GM15510 (cell line): ENCODE results near the gene DNM1.

Experiments used
- POLR2A ChIP-seq: IDR thresholded peaks from 3 replicates; pipeline ENCODE4 v1.6.1; 2011; ENCODE audit warnings: borderline replicate concordance; ENCODE audit not compliant: insufficient read length; ENCODE audit errors: extremely low read depth

DNM1 gene

DNA sequence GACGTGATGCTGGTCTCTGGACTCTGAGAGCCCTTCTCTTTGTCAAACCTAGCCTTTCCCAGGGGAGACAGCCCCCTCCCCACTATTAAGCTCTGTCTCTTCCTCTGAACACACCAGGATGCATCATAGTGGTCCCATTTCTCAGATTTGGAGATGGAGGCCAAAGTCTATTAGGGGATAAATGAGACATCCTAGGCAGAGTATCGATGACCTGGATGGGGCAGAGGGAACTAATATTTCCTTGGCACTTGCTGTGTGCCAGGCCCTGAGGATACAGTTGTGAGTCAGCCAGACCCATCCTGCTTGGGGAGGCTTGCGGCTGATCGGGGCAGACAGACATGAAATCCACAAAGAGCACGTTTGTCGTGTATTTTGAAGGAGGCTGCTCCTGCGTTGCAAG, 5.2 kb downstream of the DNM1 start:
- no peak for TF ChIP-seq POLR2A

DNA sequence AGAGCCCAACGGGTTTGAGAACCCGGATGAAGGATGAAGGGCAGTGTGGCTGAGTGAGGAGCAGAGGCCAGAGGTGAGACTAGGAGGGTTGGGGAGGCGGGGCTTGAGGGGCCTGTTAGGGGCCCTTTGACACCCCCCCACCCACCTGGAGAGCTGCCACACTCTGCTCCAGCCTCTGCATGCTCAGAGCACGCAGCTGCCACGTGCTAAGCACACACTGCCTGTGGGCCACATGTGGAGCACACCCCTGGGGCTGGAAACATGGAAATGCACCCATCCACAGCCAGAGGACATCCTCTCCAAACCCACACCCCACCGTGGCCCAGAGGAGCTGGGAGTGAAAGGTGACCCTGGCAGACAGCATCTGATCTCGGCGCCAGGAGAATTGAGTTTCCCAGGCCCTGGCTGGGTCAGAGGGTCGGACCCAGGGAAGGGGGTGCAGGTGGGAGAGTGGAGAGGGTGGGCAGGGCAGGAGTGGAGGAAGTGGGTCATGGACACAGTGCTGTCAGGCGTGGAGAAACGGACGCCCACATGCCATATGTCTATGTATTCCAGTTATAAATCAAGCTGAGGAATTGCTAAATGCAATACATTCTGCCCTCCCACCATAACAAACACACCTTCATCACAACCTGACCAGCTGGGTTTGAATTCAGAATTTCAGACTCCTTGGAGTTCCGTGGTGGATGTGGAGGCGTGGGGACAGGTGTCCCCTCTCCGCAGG, 5.9 kb downstream of the DNM1 start:
- TF ChIP-seq POLR2A, result no peak

DNA sequence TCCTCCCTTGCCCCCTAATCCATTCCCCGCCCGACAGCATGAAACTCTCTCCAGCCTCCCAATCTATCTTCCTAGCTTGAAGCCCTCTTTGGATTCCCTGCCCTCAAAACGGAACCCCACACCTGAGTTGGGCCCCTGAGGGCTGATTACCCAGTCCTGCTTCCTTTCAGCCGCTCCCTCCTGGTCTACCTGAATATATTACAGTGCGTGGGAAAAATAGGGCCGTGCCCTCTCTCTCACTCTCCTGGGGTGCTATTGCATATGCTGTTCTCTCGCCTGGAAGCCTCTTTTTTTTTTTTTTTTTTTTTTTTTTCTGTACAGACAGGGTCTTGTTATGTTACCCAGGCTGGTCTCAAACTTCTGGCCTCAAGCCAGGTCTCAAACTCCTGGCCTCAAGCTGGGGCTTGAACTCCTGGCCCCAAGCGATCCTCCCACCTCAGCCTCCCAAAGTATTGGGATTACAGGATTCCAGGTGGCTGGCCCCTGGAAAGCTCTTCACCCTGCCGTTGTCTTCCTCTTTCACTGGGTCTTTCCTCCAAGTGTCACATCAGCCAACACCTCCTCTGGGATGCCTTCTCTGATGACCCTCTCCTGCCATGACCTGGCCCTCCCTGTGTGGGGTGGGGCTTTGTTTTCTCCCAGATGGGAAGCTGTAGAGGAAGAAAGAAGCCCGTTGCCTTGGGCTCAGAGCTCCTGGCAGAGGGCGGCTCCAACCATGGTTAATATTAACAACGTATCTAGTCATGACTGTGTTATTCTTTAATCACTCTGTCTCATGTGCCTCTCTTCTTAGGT, 8.2 kb downstream of the DNM1 start:
- TF ChIP-seq POLR2A, result no peak

DNA sequence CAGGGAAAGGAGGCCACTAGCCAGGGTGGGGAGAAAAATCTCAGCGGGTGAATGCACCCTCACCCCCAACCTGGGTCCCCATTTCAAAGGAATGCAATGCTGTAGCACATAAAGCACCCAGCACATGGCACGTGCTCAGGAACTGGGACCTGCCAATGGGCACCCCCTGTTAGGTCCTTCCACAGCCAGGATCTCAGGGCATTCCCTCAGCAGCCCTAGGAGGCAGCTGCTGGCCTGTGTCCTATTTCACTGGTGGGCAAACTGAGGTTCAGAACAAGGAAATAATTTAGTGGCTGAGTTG, 8.8 kb downstream of the DNM1 start:
- no peak for TF ChIP-seq POLR2A

DNA sequence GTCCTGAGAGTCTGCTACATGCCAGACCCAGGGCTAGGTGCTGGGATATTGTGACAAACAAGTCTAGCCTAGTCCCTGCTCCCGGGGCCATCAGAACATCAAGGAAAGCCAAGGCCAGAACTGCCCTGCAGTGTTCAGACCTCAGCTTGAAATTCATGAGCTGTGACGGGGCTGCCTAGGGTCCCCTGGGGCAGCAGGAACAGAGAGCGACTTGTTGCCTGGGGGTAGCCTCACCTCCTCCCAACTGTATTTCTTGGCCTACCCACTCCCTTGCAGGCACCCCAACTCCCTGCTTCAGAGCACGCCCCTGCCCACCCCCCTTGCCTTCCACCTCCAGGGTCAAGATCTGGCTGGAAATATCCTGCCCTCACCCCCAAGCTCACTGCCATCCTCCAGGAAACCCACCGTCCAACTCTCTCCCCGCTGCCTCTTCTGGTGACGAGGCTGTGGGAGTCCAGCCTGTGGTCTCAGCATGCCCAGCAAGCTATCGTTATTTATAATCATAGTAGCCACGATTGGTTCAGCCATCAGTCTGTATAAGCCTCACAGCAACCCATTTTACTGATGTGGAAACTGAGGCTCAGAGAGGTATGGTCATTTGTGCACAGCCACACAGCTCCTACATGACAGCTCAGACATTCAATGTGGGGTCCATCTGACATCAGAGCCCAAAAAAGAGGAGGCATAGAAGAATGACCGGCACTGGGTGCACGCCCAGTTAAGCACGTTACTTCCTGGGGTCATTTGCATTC, 10.7 kb downstream of the DNM1 start:
- no peak for TF ChIP-seq POLR2A

DNA sequence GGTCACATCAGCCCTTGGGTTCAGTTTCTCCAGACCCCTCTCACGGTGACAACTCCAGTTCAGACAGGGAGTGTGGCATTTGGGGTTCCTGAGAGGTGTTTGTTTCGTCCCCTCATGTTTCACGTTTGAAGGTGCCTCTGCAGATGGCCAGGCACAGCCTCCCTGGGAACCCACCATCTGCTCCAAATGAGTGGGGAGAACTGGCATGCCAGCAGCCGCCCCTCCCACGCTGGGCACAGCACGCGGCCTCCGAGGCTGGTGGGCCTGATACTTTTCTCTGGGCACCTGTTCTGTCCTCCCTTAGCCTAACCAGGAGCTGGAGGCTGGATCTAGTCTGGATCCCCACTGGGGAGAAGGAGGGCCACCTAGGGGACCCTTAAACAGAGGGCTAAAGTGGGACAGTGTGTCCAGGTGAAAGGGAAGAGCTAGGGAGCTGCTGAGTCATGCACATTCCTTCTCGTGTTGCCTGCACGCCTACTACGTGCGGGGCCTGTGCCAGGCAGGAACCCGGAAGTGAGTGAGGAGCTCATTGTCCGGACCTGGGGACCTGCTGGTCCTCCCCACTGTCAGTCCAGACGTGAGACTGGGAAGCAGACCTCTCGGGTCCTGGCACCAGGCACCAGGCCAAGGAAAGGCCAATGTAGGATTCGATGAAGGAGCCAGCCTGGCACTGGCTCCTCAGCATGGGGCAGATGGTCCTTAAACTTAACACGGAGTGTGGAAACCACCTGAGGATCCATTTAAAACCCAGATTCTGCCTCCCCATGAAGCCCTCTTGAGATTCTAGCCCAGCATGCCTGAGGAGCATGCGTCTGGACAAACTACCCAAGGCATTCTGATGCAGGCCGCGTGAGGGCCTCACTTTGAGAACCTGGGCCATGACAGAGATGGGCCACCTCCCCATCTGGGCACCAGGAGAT, 11.7 kb downstream of the DNM1 start:
- no peak for TF ChIP-seq POLR2A

DNA sequence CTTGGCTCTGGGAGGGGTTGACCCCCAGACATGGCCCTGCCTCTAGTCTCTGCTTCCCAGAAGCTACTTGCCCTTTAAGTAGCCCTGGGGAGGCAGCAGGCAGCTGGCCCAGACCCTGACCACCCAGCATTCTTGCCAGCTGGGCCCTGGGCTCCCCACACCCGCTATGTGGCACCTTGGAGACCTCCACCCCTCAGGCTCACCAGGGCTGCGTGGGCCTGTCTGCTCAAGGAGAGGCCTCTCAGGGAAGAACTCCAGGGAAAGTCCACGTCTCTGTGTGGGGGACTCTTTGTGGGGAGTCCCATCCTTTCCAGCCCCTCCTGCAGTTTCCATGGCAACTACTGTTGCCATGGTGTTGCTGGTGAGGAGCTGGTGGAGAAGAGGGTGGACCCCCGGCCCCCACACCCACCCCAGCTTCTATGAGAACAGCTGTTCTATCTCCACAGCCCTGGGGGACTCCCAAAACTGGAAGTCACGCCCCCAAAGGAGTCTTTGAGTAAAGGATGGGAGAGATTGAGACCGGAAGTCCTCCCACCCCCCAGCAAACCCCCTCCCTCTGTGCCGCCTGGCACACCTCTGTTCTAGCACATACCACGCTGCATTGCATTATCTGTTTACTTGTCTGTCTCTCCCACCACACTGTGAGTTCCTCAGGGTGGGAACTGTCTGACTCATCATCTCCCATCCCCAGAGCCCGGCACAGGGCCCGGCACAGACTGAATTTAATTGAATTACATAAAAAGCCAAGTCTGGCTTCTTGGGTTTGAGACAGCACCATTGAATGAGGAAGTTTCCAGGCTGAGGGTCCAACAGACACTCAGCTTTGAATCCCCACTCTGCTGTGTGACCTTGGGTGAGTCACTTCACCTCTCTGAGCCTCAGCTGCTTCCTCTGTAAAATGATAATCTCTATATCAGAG, 12.6 kb downstream of the DNM1 start:
- TF ChIP-seq POLR2A, result no peak

DNA sequence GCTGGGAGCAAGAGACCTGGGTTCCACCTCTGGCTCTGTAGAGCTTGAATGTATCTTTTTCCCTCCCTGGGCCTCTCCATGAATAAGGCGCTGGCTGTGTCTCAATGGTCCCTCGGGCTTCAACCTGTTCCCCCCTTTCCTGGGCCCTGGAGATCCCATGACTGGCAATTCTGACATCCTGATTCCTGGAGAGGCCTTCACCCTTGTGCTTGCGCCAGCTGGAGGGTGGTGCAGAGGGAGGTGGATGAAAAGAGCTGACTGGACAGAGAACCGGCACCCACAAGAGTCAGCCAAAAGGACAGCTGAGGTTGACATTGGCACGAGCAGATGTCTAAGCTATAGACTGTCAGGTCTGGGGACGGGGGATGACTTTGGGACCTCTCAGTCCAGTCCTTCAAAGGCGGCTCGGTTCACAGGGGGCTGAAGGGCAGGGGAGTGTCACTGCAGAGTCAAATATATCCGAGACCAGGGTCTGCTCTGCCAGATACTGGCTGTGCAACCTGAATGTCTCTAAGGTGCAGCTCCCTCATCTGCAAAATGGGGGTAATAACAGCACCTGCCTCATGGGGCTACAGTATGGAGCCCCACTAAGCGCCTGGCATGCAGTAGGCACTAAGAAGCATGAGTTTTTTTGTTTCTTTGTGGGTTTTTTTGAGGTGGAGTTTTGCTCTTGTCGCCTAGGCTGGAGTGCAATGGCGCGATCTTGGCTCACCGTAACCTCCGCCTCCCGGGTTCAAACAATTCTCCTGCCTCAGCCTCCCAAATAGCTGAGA, 13.8 kb downstream of the DNM1 start:
- no peak for TF ChIP-seq POLR2A

DNA sequence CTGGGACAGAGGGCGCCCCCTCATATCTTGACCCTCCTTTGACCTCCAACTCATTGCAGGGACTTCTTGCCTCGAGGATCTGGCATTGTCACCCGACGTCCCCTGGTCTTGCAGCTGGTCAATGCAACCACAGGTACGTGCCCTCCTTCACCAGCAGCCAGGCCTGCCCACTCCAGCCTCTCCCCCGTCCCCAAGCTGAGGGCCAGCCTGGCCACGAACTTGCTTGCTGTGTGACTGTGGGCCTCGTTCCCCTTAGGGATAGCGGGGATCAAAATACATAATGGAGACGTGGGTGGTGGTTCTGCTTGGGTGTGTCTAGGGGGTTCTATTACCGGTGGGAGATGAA, 15.0 kb downstream of the DNM1 start:
- no peak for TF ChIP-seq POLR2A

DNA sequence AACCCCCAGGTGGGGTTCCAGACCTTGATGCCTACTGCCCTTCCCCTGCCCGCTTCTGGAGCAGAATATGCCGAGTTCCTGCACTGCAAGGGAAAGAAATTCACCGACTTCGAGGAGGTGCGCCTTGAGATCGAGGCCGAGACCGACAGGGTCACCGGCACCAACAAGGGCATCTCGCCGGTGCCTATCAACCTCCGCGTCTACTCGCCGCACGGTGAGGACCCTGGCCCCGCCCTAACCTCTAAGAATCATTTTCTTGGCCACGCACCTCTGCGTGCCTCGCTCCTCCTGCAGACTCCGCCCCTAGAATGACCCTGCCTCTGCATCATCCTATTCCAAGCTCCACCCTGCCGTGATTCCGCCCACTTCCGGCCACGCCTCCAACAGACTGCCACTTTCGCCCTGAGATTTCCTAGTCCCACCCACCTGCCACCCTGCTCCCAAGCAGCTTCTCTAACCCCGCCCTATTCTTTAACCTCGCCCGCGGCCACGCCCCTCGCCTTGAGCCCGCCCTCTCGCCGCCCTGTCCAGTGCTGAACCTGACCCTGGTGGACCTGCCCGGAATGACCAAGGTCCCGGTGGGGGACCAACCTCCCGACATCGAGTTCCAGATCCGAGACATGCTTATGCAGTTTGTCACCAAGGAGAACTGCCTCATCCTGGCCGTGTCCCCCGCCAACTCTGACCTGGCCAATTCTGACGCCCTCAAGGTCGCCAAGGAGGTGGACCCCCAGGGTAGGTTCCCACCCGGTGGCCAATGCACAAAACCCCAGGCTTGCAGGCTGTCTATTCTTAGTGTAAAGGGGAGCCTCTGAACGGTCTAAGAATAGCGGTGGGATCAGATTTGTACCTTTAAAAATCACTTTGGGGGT, 15.6 kb downstream of the DNM1 start:
- TF ChIP-seq POLR2A, result peak; percentile 37

DNA sequence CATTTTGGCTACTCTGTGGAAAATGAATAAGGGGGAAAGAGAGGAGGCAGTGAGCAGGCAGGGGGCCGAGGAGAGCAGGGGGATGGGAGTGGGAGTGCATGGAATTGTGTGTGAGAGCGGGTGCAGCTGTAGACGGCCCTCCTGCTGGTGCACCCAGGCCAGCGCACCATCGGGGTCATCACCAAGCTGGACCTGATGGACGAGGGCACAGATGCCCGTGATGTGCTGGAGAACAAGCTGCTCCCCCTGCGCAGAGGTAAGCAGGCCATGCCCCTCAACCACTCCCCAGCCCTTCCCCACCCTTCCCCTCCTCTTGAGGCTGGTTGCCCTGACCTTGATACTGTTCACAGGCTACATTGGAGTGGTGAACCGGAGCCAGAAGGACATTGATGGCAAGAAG, 16.7 kb downstream of the DNM1 start:
- no peak for TF ChIP-seq POLR2A

DNA sequence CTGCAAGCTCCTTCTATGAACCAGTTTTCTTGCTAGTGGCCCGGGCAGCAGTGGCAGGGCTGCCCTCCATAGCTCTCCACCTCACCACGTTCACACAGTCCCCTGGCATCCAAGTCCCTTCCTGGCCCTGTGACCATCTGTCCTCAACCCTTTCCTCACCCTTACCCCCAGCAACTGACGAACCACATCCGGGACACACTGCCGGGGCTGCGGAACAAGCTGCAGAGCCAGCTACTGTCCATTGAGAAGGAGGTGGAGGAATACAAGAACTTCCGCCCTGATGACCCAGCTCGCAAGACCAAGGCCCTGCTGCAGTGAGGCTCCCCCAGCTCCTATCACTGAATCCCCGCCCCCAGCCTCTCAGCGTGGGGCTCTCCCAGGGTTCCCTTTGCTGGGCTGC, 18.8 kb downstream of the DNM1 start:
- no peak for TF ChIP-seq POLR2A

DNA sequence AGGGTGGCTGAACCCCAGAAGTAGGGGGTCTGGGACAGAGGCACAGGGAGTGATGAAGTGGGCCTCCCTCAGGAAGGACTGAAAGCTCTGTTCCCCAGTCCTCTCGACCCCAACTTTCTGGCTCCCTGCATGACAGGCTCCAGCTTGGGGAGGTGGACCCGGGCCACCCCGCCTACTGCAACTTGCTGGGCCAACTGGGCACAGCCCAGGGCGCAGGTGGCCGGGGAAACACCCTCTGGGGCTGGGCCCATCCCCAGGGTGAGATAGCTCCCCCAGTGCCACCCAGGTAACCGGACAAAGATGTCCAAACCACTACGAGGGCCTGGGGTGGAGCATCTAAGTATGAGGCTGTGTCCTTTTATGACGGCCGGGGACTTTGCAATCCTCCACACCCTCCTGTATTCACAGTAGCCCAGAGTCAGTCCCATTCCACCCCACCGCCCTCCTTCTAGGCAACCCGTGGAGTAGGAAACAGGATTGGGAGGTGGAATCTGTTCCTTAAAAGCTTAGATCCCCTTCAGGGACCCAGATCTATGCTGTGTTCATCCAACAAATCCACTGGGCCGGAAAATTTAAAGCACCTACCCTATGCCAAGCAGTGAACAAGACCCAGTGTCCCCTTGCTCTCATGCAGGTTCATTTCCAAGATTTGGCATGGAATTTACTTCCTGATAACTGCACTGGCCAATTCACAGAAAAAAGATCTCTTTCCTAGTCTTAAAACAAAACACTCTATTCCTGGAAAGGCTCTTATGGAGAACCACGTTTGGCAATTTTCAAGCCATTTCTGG, 19.9 kb downstream of the DNM1 start:
- no peak for TF ChIP-seq POLR2A
